KMS-11 (cell line): ENCODE data around the gene NUP37.

Experiments
- H2AFZ ChIP-seq: fragments of 200-600 bp; sonication (generic); 2 replicates; pipeline ENCODE4 v1.6.1; 2016; ENCODE audit warnings: antibody characterized with exemption, mixed run types, low read depth
- H3K27ac ChIP-seq: fragments of 200-600 bp; sonication (generic); 2 replicates; pipeline ENCODE4 v1.6.1; 2016; ENCODE audit warnings: mild to moderate bottlenecking, mixed run types
- H3K27me3 ChIP-seq: fragments of 200-600 bp; sonication (generic); 2 replicates; pipeline ENCODE4 v1.6.1; 2017; ENCODE audit warnings: mild to moderate bottlenecking, low read depth, mixed run types, moderate library complexity; ENCODE audit not compliant: insufficient read depth
- H3K36me3 ChIP-seq: fragments of 200-600 bp; sonication (generic); 2 replicates; pipeline ENCODE4 v1.6.1; 2017; ENCODE audit warnings: mild to moderate bottlenecking, mixed run types; ENCODE audit not compliant: insufficient read depth
- H3K4me1 ChIP-seq: fragments of 200-600 bp; sonication (generic); 2 replicates; pipeline ENCODE4 v1.6.1; 2016; ENCODE audit warnings: mild to moderate bottlenecking, low read depth, mixed run types; ENCODE audit not compliant: poor library complexity, severe bottlenecking
- H3K4me2 ChIP-seq: fragments of 200-600 bp; sonication (generic); 2 replicates; pipeline ENCODE4 v1.7.0; 2016; ENCODE audit warnings: mild to moderate bottlenecking, mixed run types
- H3K4me3 ChIP-seq: fragments of 200-600 bp; sonication (generic); IDR thresholded peaks from 2 replicates; pipeline ENCODE4 v1.6.1; 2017; ENCODE audit warnings: low read depth, low read length, mixed read lengths; ENCODE audit not compliant: insufficient read depth
- H3K79me2 ChIP-seq: fragments of 200-600 bp; sonication (generic); 2 replicates; pipeline ENCODE4 v1.6.1; 2016; ENCODE audit warnings: low read depth, mixed run types; ENCODE audit not compliant: insufficient read depth
- H3K9ac ChIP-seq: fragments of 200-600 bp; sonication (generic); 2 replicates; pipeline ENCODE4 v1.6.1; 2016; ENCODE audit warnings: mild to moderate bottlenecking, mixed run types
- H4K20me1 ChIP-seq: fragments of 200-600 bp; sonication (generic); 2 replicates; pipeline ENCODE4 v1.6.1; 2016; ENCODE audit warnings: mild to moderate bottlenecking, mixed run types; ENCODE audit not compliant: insufficient read depth
- CTCF ChIP-seq: fragments of 200-600 bp; sonication (generic); conservative IDR thresholded peaks from 2 replicates; pipeline ENCODE4 v1.6.1; 2017; ENCODE audit warnings: low read depth, mild to moderate bottlenecking, antibody characterized with exemption, low read length, moderate library complexity, mixed read lengths

Gene NUP37

DNA sequence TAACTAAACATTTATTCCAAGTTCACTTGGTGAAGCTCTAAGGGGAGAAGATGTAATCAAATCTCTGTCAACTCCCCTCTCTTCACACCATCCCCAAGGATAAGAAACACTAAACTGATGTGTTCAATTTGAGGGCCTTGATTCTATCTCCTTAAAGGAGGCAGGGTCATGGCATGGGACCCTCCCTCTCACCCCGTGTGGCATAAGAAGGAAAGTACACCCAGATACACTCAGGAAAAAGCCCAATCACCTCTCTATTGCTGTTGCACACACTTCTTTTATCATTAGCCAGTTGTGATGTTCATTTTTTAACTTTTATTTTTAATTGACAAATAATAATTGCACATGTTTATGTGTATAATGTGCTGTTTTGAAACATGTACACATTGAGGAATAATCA lies 93.2 kb downstream of the NUP37 start:
- Histone ChIP-seq H3K4me3 (no peak overlapping the region), H3K4me2 (no peak overlapping the region), H3K36me3 (no peaks in the 10 kb centered on the region), H2AFZ (no peak overlapping the region), H3K79me2 (no peaks in the 10 kb centered on the region), H3K9ac (no peak overlapping the region), H4K20me1 (no peaks in the 10 kb centered on the region), H3K4me1 (no peaks in the 10 kb centered on the region), H3K27me3 (no peaks in the 10 kb centered on the region), H3K27ac (no peak overlapping the region)
- no peak for TF ChIP-seq CTCF

- no peak overlapping the region for H3K4me3 ChIP-seq
- H4K20me1 ChIP-seq = no peaks in the 10 kb centered on the region
- no peak for TF ChIP-seq CTCF
- H3K4me2 ChIP-seq = no peak overlapping the region
- H3K9ac ChIP-seq = no peak overlapping the region
- H3K79me2 ChIP-seq = no peaks in the 10 kb centered on the region
- no peaks in the 10 kb centered on the region for H3K36me3 ChIP-seq
- no peaks in the 10 kb centered on the region for H3K27me3 ChIP-seq
- H2AFZ ChIP-seq = no peak overlapping the region
- no peak overlapping the region for H3K27ac ChIP-seq
- H3K4me1 ChIP-seq = no peaks in the 10 kb centered on the region
These were observed 95.1 kb downstream of the NUP37 start for GRCh38 chr12:102024765-102025164.

DNA sequence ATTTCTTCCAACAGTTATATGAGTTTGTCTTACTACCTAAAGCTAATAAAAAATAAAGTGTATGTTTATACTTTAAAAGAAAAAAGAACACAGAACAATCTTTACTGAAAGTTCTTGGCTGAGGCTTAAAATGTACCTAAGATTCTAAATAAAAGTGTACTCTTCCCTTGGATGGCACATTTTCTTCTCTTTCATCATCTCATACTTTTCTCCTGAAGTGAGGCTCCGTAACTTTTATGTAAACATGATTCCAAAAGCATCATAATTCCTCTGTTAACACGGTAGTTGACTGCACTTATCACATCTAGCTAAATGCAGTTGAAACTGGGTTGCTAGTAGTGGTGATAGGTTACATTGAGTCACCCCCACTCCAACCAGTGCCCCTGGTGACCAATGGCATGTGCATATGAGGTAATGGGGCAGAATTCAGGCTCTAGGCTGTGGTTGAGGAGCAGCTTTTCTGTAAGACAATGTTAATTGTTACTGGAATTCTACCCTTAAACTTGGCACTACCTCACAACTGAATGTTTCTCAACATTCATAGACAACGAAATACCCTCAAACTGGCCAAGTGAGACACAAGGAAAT lies 96.5 kb downstream of the NUP37 start:
- no peak overlapping the region for H3K9ac ChIP-seq
- H3K4me3 ChIP-seq = no peak overlapping the region
- no peaks in the 10 kb centered on the region for H3K4me1 ChIP-seq
- H2AFZ ChIP-seq = no peak overlapping the region
- no peak overlapping the region for H3K27ac ChIP-seq
- H3K36me3 ChIP-seq = no peaks in the 10 kb centered on the region
- no peaks in the 10 kb centered on the region for H3K27me3 ChIP-seq
- no peaks in the 10 kb centered on the region for H4K20me1 ChIP-seq
- TF ChIP-seq CTCF = no peak
- H3K4me2 ChIP-seq = no peak overlapping the region
- H3K79me2 ChIP-seq = no peaks in the 10 kb centered on the region
